ENCODE measurements around the gene ZFHX3. TPM values are rescaled to one million over a fixed set of nuclear protein-coding genes. Genes with fewer than 3 reads are reported as not detected.

Gene ZFHX3
- total RNA-seq, 3 donors from 2014 or later, result 13.8 to 36.0 (median 15.5) TPM

DNA sequence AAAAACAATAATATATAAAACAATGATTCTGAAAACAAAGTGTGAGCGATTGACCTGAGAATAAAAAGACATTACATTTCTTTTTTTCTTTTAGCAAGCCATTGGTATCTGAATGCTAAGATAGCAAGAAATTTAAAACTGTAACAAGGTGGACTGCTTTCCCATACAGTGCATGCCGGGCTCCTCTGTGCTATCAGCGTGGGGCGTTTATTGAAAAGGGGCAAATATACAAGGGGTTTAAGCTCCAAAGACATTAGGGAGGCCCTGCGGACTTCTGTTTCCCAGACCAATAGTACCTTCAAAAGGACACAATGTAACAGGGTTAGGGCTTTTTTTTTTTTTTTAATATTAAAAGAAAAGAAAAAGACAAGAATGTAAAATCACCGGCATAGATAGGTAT lies 261.3 kb downstream of the ZFHX3 start:
- Histone ChIP-seq H3K4me3 (no peak overlapping the region), H3K36me3 (ENCODE audit: low read depth) (no peaks in the 10 kb centered on the region), H3K9me3 (no peaks in the 10 kb centered on the region), H3K4me1 (ENCODE audit: low read depth) (peaks cover 4% of the 10 kb centered on the region)
- no peak for ATAC-seq
- no peak for TF ChIP-seq CTCF (IDR thresholded peaks at IDR 0.05)
- intact Hi-C loops (cut with DNase I, micrococcal nuclease), result no loop called here
- no peak for DNase-seq

- no peaks in the 10 kb centered on the region for H3K9me3 ChIP-seq
- H3K4me1 ChIP-seq (ENCODE audit: low read depth), result peaks cover 4% of the 10 kb centered on the region
- no peak overlapping the region for H3K4me3 ChIP-seq
- TF ChIP-seq CTCF (IDR thresholded peaks at IDR 0.05), result no peak
- no peak for ATAC-seq
- intact Hi-C loops (cut with DNase I, micrococcal nuclease), result no loop called here
- no peaks in the 10 kb centered on the region for H3K36me3 ChIP-seq (ENCODE audit: low read depth)
- DNase-seq, result no peak
Observed at GRCh38 chr16:72785886-72786285, 262.0 kb downstream of the ZFHX3 start.

GRCh38 chr16:72785171-72785570 lies 262.8 kb downstream of the ZFHX3 start:
- DNase-seq (no peak), ATAC-seq (no peak)
- no peak overlapping the region for H3K4me3 ChIP-seq
- no peak for TF ChIP-seq CTCF (IDR thresholded peaks at IDR 0.05)
- H3K9me3 ChIP-seq, result no peaks in the 10 kb centered on the region
- peaks cover 4% of the 10 kb centered on the region for H3K4me1 ChIP-seq (ENCODE audit: low read depth)
- intact Hi-C loops (cut with DNase I, micrococcal nuclease), result no loop called here
- no peaks in the 10 kb centered on the region for H3K36me3 ChIP-seq (ENCODE audit: low read depth)

DNA sequence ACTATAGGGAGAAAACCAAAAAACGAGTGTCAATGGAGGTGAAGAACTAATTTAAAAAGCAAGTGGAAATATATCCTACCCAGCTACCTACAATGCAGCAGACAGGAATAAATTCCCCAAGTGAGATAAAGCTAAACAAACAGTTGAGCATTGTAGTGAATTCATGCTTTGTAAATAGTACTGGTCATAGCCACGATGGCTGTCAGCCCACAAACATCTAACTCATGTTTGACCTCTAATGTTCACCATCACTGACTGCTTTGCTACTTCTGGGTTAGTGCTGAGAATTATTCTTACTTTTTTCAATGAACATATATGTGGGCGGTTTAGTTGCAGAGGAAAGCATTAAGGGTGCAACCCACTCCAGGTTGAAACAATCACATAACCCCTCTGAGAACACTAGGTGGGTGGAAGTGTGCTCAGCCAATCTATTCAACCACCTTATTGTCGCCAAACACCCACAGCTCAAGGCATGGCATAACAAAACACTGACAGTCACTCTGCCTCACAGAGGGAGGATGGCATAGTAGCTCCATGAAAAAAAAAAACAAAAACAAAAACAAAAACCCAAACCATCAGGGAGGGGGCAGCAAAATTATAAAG lies 264.1 kb downstream of the ZFHX3 start:
- peaks cover 4% of the 10 kb centered on the region for H3K4me1 ChIP-seq (ENCODE audit: low read depth)
- ATAC-seq, result no peak
- no peaks in the 10 kb centered on the region for H3K36me3 ChIP-seq (ENCODE audit: low read depth)
- intact Hi-C loops (cut with DNase I, micrococcal nuclease), result no loop called here
- H3K4me3 ChIP-seq, result no peak overlapping the region
- no peak for TF ChIP-seq CTCF (IDR thresholded peaks at IDR 0.05)
- no peaks in the 10 kb centered on the region for H3K9me3 ChIP-seq
- no peak for DNase-seq

GRCh38 chr16:72769876-72770275 lies 278.1 kb downstream of the ZFHX3 start:
- TF ChIP-seq CTCF (IDR thresholded peaks at IDR 0.05), result no peak
- no peak for ATAC-seq
- Histone ChIP-seq H3K36me3 (ENCODE audit: low read depth) (no peaks in the 10 kb centered on the region), H3K4me1 (ENCODE audit: low read depth) (no peaks in the 10 kb centered on the region), H3K4me3 (no peak overlapping the region), H3K9me3 (peaks cover 3% of the 10 kb centered on the region)
- intact Hi-C loops (cut with DNase I, micrococcal nuclease), result no loop called here
- no peak for DNase-seq

- DNase-seq (no peak), ATAC-seq (no peak)
- intact Hi-C loops (cut with DNase I, micrococcal nuclease), result no loop called here
- no peak for TF ChIP-seq CTCF (IDR thresholded peaks at IDR 0.05)
- H3K4me3 ChIP-seq, result no peak overlapping the region
- H3K36me3 ChIP-seq (ENCODE audit: low read depth), result no peaks in the 10 kb centered on the region
- no peaks in the 10 kb centered on the region for H3K4me1 ChIP-seq (ENCODE audit: low read depth)
- H3K9me3 ChIP-seq, result peaks cover 3% of the 10 kb centered on the region
Observed at GRCh38 chr16:72768591-72768990, 279.3 kb downstream of the ZFHX3 start.

Data from mucosa of descending colon (tissue), 3 donors.